HEK293T (cell line): Measurements from ENCODE around the gene CNOT6.

Experiments
- CTCF ChIA-PET: fragments of 350-600 bp; formaldehyde crosslinking; extraction: SDS; loops from one replicate; lab custom pipeline; 2021; ENCODE audit warnings: antibody characterized with exemption, inconsistent platforms; lab: Yijun Ruan, JAX
- POLR2A ChIA-PET: fragments of 350-600 bp; formaldehyde crosslinking; extraction: SDS; loops from one replicate; lab custom pipeline; 2020; ENCODE audit warnings: antibody characterized with exemption, inconsistent platforms; lab: Yijun Ruan, JAX
- DNase-seq: peaks from one replicate; pipeline ENCODE4 v3.0.0; 2012; ENCODE audit warnings: mixed read lengths; ENCODE audit errors: extremely low spot score
- ARNT ChIP-seq: fragments of 450-650 bp; IDR thresholded peaks from 2 replicates; pipeline ENCODE4 v1.6.1; 2017; ENCODE audit warnings: mild to moderate bottlenecking
- BHLHE40 ChIP-seq: fragments of 450-650 bp; IDR thresholded peaks from 2 replicates; pipeline ENCODE4 v1.6.1; 2016; ENCODE audit warnings: mild to moderate bottlenecking, moderate library complexity, borderline replicate concordance
- CTBP1 ChIP-seq: fragments of 450-650 bp; IDR thresholded peaks from 2 replicates; pipeline ENCODE4 v1.6.1; 2016; ENCODE audit warnings: borderline replicate concordance
- ELF4 ChIP-seq: fragments of 450-650 bp; IDR thresholded peaks from 2 replicates; pipeline ENCODE4 v1.6.1; 2017; ENCODE audit warnings: antibody characterized with exemption
- FOXA1 ChIP-seq: fragments of 450-650 bp; IDR thresholded peaks from 2 replicates; pipeline ENCODE4 v1.6.1; 2016; ENCODE audit warnings: mild to moderate bottlenecking
- FOXK2 ChIP-seq: fragments of 450-650 bp; IDR thresholded peaks from 2 replicates; pipeline ENCODE4 v1.6.1; 2016; ENCODE audit warnings: mild to moderate bottlenecking
- FOXM1 ChIP-seq: fragments of 450-650 bp; IDR thresholded peaks from 2 replicates; pipeline ENCODE4 v1.6.1; 2017; ENCODE audit warnings: mild to moderate bottlenecking, borderline replicate concordance
- HDGF ChIP-seq: fragments of 450-650 bp; IDR thresholded peaks from 2 replicates; pipeline ENCODE4 v1.6.1; 2017; ENCODE audit warnings: antibody characterized with exemption, borderline replicate concordance
- L3MBTL2 ChIP-seq: fragments of 450-650 bp; conservative IDR thresholded peaks from 2 replicates; pipeline ENCODE4 v1.6.1; 2016; ENCODE audit warnings: mild to moderate bottlenecking
- LEF1 ChIP-seq: fragments of 450-650 bp; IDR thresholded peaks from 2 replicates; pipeline ENCODE4 v1.6.1; 2017; ENCODE audit warnings: mild to moderate bottlenecking, borderline replicate concordance
- NFRKB ChIP-seq: fragments of 450-650 bp; IDR thresholded peaks from 2 replicates; pipeline ENCODE4 v1.6.1; 2016; ENCODE audit warnings: mild to moderate bottlenecking, moderate library complexity
- PKNOX1 ChIP-seq: fragments of 450-650 bp; IDR thresholded peaks from 2 replicates; pipeline ENCODE4 v1.6.1; 2016
- SP1 ChIP-seq: fragments of 450-650 bp; IDR thresholded peaks from 2 replicates; pipeline ENCODE4 v1.6.1; 2017
- SUZ12 ChIP-seq: fragments of 450-650 bp; IDR thresholded peaks from 2 replicates; pipeline ENCODE4 v1.6.1; 2016; ENCODE audit warnings: mild to moderate bottlenecking
- TARDBP ChIP-seq: fragments of 450-650 bp; IDR thresholded peaks from 2 replicates; pipeline ENCODE4 v1.6.1; 2016
- ZNF384 ChIP-seq: fragments of 450-650 bp; IDR thresholded peaks from 2 replicates; pipeline ENCODE4 v1.6.1; 2016

Gene CNOT6

GRCh38 chr5:180605554-180606214, 111.5 kb downstream of the CNOT6 start:
- DNase-seq: peak; percentile 77
- CTCF ChIA-PET: interaction anchor here (0.7 to 2.0 kb wide), 7 partner anchors 11 to 394 kb away, joined by 3 to 11 read pairs (median 3); no protein-coding TSS in a partner anchor
- no peak for TF ChIP-seq TARDBP
- TF ChIP-seq PKNOX1: peak; percentile 40
- no peak for TF ChIP-seq BHLHE40
- POLR2A ChIA-PET: interaction anchor here (0.8 to 1.2 kb wide), 2 partner anchors 14 to 16 kb away, joined by 3 to 10 read pairs; no protein-coding TSS in a partner anchor

GRCh38 chr5:180606215-180606785, 112.1 kb downstream of the CNOT6 start:
- TF ChIP-seq CTBP1 (no peak), SUZ12 (no peak), NFRKB (no peak), ELF4 (no peak), ARNT (no peak), SP1 (no peak), FOXK2 (no peak), BHLHE40 (no peak), L3MBTL2 (no peak), HDGF (no peak), TARDBP (no peak), LEF1 (no peak), FOXM1 (no peak), ZNF384 (no peak), FOXA1 (no peak), PKNOX1 (no peak)
- POLR2A ChIA-PET: interaction anchor here (1.2 kb wide), 1 partner anchor 13 kb away, joined by 10 read pairs; no protein-coding TSS in a partner anchor
- CTCF ChIA-PET: interaction anchor here (0.6 to 2.0 kb wide), 7 partner anchors 10 to 538 kb away, joined by 3 to 11 read pairs (median 3); no protein-coding TSS in a partner anchor
- DNase-seq: no peak

- no peak for DNase-seq
- ChIA-PET POLR2A (no interaction called here), CTCF (interaction anchor here (0.6 to 2.0 kb wide), 2 partner anchors 11 to 842 kb away, joined by 3 to 11 read pairs; no protein-coding TSS in a partner anchor)
- TF ChIP-seq HDGF (no peak), LEF1 (no peak), NFRKB (no peak), PKNOX1 (no peak), ELF4 (no peak), BHLHE40 (no peak), ZNF384 (no peak), SP1 (no peak), FOXM1 (no peak), FOXA1 (no peak), FOXK2 (no peak), ARNT (no peak), SUZ12 (no peak), L3MBTL2 (no peak), CTBP1 (no peak), TARDBP (no peak)
Observed at GRCh38 chr5:180607861-180608571, 113.8 kb downstream of the CNOT6 start.

- ChIA-PET POLR2A (no interaction called here), CTCF (no interaction called here)
- DNase-seq: no peak
- no peak for TF ChIP-seq FOXA1
- TF ChIP-seq NFRKB: no peak
- no peak for TF ChIP-seq ZNF384
- no peak for TF ChIP-seq ARNT
- TF ChIP-seq SUZ12: no peak
- TF ChIP-seq TARDBP: no peak
- no peak for TF ChIP-seq HDGF
- TF ChIP-seq SP1: no peak
- no peak for TF ChIP-seq FOXK2
Observed at GRCh38 chr5:180608572-180609310, 114.6 kb downstream of the CNOT6 start.

- POLR2A ChIA-PET: no interaction called here
- CTCF ChIA-PET: interaction anchor here (0.7 kb wide), 1 partner anchor 10 kb away, joined by 4 read pairs; no protein-coding TSS in a partner anchor
Observed at GRCh38 chr5:180609386-180609785, 115.2 kb downstream of the CNOT6 start.

More at GRCh38 chr5:180609386-180609785, 115.2 kb downstream of the CNOT6 start:
- DNase-seq: no peak
- TF ChIP-seq NFRKB: no peak
- no peak for TF ChIP-seq FOXM1
- no peak for TF ChIP-seq ELF4
- TF ChIP-seq PKNOX1: no peak
- TF ChIP-seq LEF1: no peak
- TF ChIP-seq FOXK2: no peak
- TF ChIP-seq SUZ12: no peak
- no peak for TF ChIP-seq BHLHE40
- TF ChIP-seq ZNF384: no peak
- TF ChIP-seq ARNT: no peak
- no peak for TF ChIP-seq L3MBTL2
- TF ChIP-seq SP1: no peak
- TF ChIP-seq TARDBP: no peak
- TF ChIP-seq CTBP1: no peak
- TF ChIP-seq FOXA1: no peak
- no peak for TF ChIP-seq HDGF
